Heart left ventricle (tissue), 16 donors: ENCODE data around the gene CAMKMT. TPM values are rescaled to one million over a fixed set of nuclear protein-coding genes. Genes with fewer than 3 reads are reported as not detected.
A peak's percentile ranks its signal among the peaks of the same experiment; 100 is the strongest.

ENCODE experiments used
- ATAC-seq, 4 donors: fragments of 200-7000 bp; cut with Tn5 transposase; one replicate each; pipeline ENCODE4 v1.9.1; 2020 to 2022; ENCODE audit warnings: moderate library complexity in 4 of 4, mild to moderate bottlenecking in 3 of 4, moderate number of reproducible peaks in 1 of 4
- DNase-seq, 5 donors: peaks; one replicate each; pipeline ENCODE4 v3.0.0-alpha.2; 2020
- H3K27ac ChIP-seq, 12 donors: fragments of 200-600 bp; sonication (generic) in 4 of 12; one replicate each; pipeline versions ENCODE4 v1.5.0 to v1.8.0; 2016 to 2022; ENCODE audit warnings: mild to moderate bottlenecking in 2 of 12
- H3K27me3 ChIP-seq, 9 donors: fragments of 200-600 bp; sonication (generic) in 2 of 9; one replicate each; pipeline versions ENCODE4 v1.5.1 to v1.8.0; 2016 to 2022; ENCODE audit warnings: mild to moderate bottlenecking in 3 of 9
- H3K36me3 ChIP-seq, 9 donors: fragments of 200-600 bp; sonication (generic) in 2 of 9; one replicate each; pipeline versions ENCODE4 v1.5.0 to v1.8.0; 2018 to 2022; ENCODE audit warnings: mild to moderate bottlenecking in 2 of 9
- H3K4me1 ChIP-seq, 12 donors: fragments of 200-600 bp; sonication (generic) in 4 of 12; one replicate each; pipeline versions ENCODE4 v1.5.0 to v1.8.0; 2016 to 2022; ENCODE audit warnings: mild to moderate bottlenecking in 3 of 12
- H3K4me3 ChIP-seq, 12 donors: fragments of 200-600 bp; sonication (generic) in 4 of 12; one replicate each; pipeline versions ENCODE4 v1.5.0 to v1.8.0; 2017 to 2022; ENCODE audit warnings: mild to moderate bottlenecking in 9 of 12, moderate library complexity in 4 of 12
- H3K9me3 ChIP-seq, 12 donors: fragments of 200-600 bp; sonication (generic) in 4 of 12; one replicate each; pipeline versions ENCODE4 v1.5.0 to v1.8.0; 2016 to 2022; ENCODE audit warnings: mild to moderate bottlenecking in 1 of 12
- POLR2A ChIP-seq, 2 donors: fragments of 450-650 bp; IDR thresholded peaks; one replicate each; pipeline ENCODE4 v1.6.1; 2017; ENCODE audit warnings: antibody characterized with exemption in 2 of 2, mild to moderate bottlenecking in 2 of 2, moderate library complexity in 2 of 2
- WGBS, 4 donors: extraction: QIAGEN DNeasy Blood & Tissue Kit in 2 of 4; methylation state at CpG; one replicate each; pipeline versions ENCODE4 v1.1.5 to v1.1.7; 2013 to 2018; 5-methylcytosine and 5-hydroxymethylcytosine counted together
- intact Hi-C, 10 donors: fragments of 100-400 bp; cut with DNase I; formaldehyde crosslinking; loops; one replicate each; pipeline versions ENCODE4 v1.11.1 to v1.14.2; 2022
- polyA plus RNA-seq, 2 donors: library from polyadenylated mRNA; stranded (reverse); fragments of 200-250 nt; gene quantifications; one replicate each; pipeline ENCODE4 v1.2.3, GENCODE V29; 2013
- total RNA-seq, 9 donors: library from RNA; depleted of rRNA in 2 of 9; stranded (reverse); fragments of >200 nt in 2 of 9; fragmentation: NEBNext Ultra II Directional in 3 of 9; extraction: Animal tissue kit (Norgen Biotek cat#: 25700) in 3 of 9; gene quantifications; one replicate each; pipeline versions ENCODE4 v1.1.0 to v1.2.4, GENCODE V29; 2016 to 2023
- TF ChIP-seq, protein P1 (sequence below), 12 donors: fragments of 200-600 bp; sonication (generic) in 4 of 12; IDR thresholded peaks; one replicate each; pipeline versions ENCODE4 v1.5.0 to v1.8.0; 2018 to 2022; ENCODE audit warnings: antibody characterized with exemption in 12 of 12, mild to moderate bottlenecking in 5 of 12
- donor health status: ischemic (EF 13 %, LVEDD 7.1; RV severe dilation, severe dysfunction).
- donor health status: healthy with polysubstance abuse.
- donor health status: DM: no; HTN: yes; CAD: no.
- donor health status: DM: no; HTN: no; CAD: no.
- donor health status: ischemic (EF 25% LVEDD 6.9; RV normal size, moderate dysfunction).
- donor health status: ischemic (EF 25% LVEDD 5.7; RV mildly dilated, moderate dysfunction).
- donor health status: healthy.
- donor health status: DM: yes; HTN: yes; CAD: no.
- donor health status: ischemic (EF 35%, LVEDD 5.7; RV mildly dilated, moderate dysfunction).
- donor health status: nonischemic (EF 11% LVEDD 7.7; RV severe dilation, severe dysfunction).
- donor health status: DM: yes; HTN: yes; CAD: no.
- donor health status: PGD.
- donor health status: ischemic (EF 29% LVEDD 5.4; RV normal size, mild dysfunction).
- donor health status: nonischemic (EF 23%, LVEDD 6.1; RV moderate dilation, normal function).

CAMKMT gene
- total and polyA plus RNA-seq, 11 donors: 2.5 to 10.1 (median 4.4) TPM

DNA sequence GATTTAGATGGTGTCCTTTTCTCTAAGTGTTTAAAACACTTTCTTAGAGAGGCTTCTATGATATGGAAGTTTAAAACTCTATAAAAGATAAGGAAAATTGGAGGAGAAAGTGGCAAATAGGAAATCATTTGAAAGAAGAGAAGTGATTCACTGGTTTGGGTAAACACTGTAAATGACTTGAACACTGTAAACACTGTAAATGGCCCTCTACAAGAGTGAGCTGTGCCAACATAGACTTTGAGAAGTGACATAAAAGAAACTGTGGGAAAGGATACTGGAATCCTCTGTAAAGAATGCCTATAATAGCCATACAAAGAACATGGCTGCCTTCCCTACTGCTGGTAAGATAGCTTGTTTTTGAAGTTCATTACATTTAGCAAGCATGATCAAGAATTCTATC lies 368.8 kb downstream of the CAMKMT start:
- TF ChIP-seq, protein P1, sequence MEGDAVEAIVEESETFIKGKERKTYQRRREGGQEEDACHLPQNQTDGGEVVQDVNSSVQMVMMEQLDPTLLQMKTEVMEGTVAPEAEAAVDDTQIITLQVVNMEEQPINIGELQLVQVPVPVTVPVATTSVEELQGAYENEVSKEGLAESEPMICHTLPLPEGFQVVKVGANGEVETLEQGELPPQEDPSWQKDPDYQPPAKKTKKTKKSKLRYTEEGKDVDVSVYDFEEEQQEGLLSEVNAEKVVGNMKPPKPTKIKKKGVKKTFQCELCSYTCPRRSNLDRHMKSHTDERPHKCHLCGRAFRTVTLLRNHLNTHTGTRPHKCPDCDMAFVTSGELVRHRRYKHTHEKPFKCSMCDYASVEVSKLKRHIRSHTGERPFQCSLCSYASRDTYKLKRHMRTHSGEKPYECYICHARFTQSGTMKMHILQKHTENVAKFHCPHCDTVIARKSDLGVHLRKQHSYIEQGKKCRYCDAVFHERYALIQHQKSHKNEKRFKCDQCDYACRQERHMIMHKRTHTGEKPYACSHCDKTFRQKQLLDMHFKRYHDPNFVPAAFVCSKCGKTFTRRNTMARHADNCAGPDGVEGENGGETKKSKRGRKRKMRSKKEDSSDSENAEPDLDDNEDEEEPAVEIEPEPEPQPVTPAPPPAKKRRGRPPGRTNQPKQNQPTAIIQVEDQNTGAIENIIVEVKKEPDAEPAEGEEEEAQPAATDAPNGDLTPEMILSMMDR (IDR thresholded peaks at IDR 0.05): no peak
- TF ChIP-seq POLR2A (IDR thresholded peaks at IDR 0.05): no peak
- Histone ChIP-seq H3K27me3 (no peaks in the 10 kb centered on the region), H3K27ac (no peak overlapping the region), H3K4me3 (no peak overlapping the region), H3K36me3 (no peaks in the 10 kb centered on the region), H3K9me3 (peaks cover 0 to 5% (median 0%) of the 10 kb centered on the region in 12 donors), H3K4me1 (no peaks in the 10 kb centered on the region)
- intact Hi-C loops: no loop called here
- no peak for ATAC-seq
- DNase-seq: no peak

DNA sequence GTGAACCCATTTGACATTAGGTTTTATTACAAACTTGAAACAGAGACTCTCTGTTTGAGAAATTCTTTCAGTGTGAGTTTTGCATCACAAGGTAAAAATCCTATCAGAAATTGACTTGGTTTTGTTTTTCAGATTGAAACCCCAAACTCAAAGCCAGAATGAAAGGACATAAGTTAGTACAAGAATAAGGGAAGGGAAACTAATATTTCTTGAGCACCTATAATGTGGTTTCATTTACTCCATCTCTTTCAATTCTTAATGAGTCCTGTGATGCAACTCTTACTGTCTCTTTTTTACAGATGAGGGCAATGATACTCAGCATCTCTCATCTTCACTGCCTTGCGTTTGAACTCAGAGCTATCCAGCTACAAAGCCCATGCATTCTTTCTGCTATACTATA lies 369.8 kb downstream of the CAMKMT start:
- no peaks in the 10 kb centered on the region for H3K36me3 ChIP-seq
- intact Hi-C loops: no loop called here
- H3K27me3 ChIP-seq: no peaks in the 10 kb centered on the region
- 91 to 96% (median 92%) methylated on average over 1 of the region's 1 CpG for WGBS, 4 donors
- no peak for TF ChIP-seq POLR2A (IDR thresholded peaks at IDR 0.05)
- TF ChIP-seq, protein P1 (IDR thresholded peaks at IDR 0.05): no peak
- ATAC-seq (no peak), DNase-seq (no peak)
- H3K4me3 ChIP-seq: no peak overlapping the region
- peaks cover 0 to 15% (median 6%) of the 10 kb centered on the region in 12 donors for H3K9me3 ChIP-seq
- no peak overlapping the region for H3K27ac ChIP-seq
- no peaks in the 10 kb centered on the region for H3K4me1 ChIP-seq

DNA sequence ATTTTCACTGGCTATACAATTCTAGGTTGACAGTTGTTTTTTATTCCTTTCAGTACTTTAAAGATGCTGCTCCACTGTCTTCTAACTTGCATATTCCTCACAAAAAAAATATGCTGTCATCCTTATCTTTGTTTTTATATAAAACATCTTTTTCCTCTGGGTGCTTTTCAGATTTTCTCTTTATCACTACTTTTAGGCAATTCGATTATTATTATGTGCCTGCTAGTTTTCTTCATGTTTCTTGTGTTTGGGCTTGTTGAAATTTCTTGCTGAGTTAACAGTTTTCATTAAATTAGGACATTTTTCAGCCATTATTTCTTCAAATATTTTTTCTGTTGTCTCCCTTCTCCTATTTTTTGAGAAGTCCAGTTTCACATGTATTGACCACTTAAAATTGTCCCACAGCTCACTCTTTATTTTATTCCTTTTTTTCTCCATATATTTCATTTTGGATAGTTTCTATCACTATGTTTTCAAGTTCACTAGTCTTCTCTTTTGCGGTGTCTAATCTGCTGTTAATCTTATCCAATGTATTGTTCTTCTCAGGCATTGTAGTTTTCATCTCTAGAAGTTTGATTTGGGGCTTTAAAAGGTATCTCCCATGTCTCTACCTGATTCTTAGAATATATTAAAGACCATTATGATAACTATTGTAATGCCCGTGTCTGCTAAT lies 374.7 kb downstream of the CAMKMT start:
- TF ChIP-seq POLR2A (IDR thresholded peaks at IDR 0.05): no peak
- TF ChIP-seq, protein P1 (IDR thresholded peaks at IDR 0.05): no peak
- Histone ChIP-seq H3K36me3 (no peaks in the 10 kb centered on the region), H3K9me3 (peaks cover 0 to 23% (median 10%) of the 10 kb centered on the region in 12 donors), H3K27me3 (no peaks in the 10 kb centered on the region), H3K4me3 (no peak overlapping the region), H3K27ac (no peak overlapping the region), H3K4me1 (peaks cover 0 to under 1% (median 0%) of the 10 kb centered on the region in 12 donors)
- no peak for ATAC-seq
- 86 to 88% (median 87%) methylated on average over 3 of the region's 3 CpGs for WGBS, 4 donors
- no peak for DNase-seq
- intact Hi-C loops: no loop called here

GRCh38 chr2:44740678-44741077 lies 378.9 kb downstream of the CAMKMT start:
- no peak overlapping the region for H3K4me3 ChIP-seq
- H3K27me3 ChIP-seq: no peaks in the 10 kb centered on the region
- no peak overlapping the region for H3K27ac ChIP-seq
- no peak for ATAC-seq
- TF ChIP-seq POLR2A (IDR thresholded peaks at IDR 0.05): no peak
- peaks cover 0 to 17% (median 10%) of the 10 kb centered on the region in 12 donors for H3K9me3 ChIP-seq
- WGBS, 4 donors: 59 to 76% (median 69%) methylated on average over 1 of the region's 1 CpG
- intact Hi-C loops: no loop called here
- peaks cover 0 to 9% (median 3%) of the 10 kb centered on the region in 12 donors for H3K4me1 ChIP-seq
- DNase-seq: no peak
- H3K36me3 ChIP-seq: no peaks in the 10 kb centered on the region

GRCh38 chr2:44741507-44741906 lies 379.8 kb downstream of the CAMKMT start:
- peaks cover 0 to 17% (median 4%) of the 10 kb centered on the region in 12 donors for H3K4me1 ChIP-seq
- DNase-seq: no peak
- H3K27ac ChIP-seq: no peak overlapping the region
- ATAC-seq: peak in 1 of 4 donors; percentile 30
- no peak for TF ChIP-seq POLR2A (IDR thresholded peaks at IDR 0.05)
- TF ChIP-seq, protein P1 (IDR thresholded peaks at IDR 0.05): no peak
- 48 to 78% (median 73%) methylated on average over 1 of the region's 1 CpG for WGBS, 4 donors
- H3K9me3 ChIP-seq: peaks cover 0 to 8% (median 3%) of the 10 kb centered on the region in 12 donors
- H3K36me3 ChIP-seq: no peaks in the 10 kb centered on the region
- H3K27me3 ChIP-seq: no peaks in the 10 kb centered on the region
- intact Hi-C loops: no loop called here
- no peak overlapping the region for H3K4me3 ChIP-seq
